Measurements from ENCODE around the gene AKT3.

AKT3 gene

DNA sequence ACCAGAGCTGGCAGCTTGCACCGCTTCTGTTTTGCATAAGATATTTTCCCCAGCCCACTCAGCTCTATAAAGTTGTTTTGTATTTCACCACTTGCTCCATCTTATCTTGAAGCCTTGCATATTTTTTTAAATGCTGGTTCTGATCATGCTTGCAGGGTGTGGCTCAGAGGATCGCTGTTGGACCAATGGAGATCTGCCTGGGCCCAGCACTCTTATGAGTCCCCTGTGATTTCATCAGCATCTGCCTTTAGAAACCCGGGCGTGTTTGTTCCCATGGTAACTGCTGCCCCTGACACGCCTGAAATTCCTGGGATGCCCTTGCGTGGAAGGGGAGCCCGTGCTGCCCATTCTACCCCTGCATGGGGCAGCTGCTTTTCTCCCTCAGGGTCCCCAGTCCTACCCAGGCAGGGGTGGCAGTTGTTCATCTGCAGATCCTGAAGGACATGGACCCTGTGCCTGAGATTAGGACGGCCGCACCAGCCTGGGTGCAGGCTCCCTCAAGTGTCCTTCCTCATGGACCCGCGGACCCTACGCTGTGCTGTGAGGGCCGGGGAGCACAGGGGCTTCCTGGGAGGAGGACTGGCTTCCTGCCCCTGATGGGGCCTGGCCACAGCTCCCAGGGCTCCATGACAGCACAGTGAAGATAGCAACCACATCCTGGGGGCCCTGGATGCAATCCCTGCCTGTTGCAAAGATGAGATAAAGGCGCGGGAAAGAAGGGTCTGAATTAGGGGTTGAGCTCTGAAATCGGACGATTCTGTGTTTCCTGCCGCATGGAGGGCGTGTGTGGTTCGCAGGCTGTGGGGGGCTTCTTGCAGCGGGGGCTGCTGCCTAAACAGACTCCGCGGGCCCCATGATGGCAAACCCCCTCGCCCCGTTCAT is 367.7 kb downstream of the AKT3 start:
- FAIRE-seq, result no peak

DNA sequence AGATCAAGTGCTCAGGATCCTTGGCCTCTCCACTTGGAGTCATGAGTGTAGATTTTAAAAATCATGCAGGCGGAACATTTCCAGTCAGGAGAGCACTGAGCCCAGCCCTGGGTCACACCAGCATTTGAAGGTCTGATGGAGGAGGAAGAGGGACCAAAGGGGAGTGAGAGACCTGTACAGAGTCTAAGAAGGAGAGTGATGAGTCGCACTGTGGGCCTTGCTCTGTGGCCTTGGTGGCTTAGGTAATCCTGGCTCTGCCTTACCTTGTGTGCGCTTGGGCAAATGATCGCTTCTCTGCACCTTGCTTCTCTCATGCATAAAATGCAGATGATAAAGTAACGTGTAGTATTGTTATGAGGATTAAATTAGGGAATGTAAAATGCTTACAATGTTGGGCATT is 368.9 kb downstream of the AKT3 start:
- no peak for FAIRE-seq

DNA sequence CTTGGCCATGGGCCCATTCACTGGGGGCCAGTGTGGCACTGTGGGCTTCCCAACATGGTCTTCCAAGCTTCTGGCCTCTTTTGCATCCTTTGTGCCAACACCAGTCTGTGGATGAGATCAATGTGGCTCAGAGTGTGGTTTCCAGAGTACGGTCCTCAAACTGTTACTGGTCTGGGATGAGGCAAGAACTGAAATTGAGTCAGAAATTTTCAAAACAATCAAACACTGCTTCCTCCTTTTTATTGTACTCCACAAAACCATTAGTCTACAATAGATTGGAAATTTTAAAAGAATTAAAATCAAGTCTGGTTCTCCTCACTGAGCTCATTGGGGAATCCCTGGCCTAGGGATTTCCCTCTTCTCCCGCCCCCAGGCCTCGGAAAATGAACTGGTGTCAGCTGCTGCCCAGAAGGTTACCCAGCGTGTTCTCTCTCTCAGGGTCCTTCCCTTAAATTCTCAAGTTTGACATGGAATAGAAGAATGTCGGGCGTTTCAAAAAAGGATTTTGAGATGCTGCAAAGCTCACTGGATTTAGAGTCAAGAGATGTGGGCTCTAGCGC is 372.2 kb downstream of the AKT3 start:
- no peak for FAIRE-seq

DNA sequence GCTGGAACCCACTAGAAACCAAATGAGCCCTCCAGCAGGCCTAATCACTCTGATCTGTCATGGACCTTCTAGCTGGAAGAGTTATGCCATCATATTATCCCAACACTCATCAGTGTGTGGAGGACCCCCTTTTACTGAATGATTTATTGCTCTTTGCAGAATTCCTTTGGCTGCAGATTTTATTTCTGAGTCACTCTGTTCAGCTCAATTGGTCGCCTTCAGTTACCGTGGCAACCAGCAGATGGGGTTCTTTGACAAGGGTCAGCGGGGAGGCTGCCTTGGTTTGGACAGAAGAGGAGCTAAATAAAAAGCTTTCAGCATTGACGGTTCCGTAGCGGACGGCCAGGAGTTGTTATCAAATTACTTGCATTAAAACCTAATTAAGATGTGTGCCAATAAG is 374.1 kb downstream of the AKT3 start:
- no peak for FAIRE-seq

DNA sequence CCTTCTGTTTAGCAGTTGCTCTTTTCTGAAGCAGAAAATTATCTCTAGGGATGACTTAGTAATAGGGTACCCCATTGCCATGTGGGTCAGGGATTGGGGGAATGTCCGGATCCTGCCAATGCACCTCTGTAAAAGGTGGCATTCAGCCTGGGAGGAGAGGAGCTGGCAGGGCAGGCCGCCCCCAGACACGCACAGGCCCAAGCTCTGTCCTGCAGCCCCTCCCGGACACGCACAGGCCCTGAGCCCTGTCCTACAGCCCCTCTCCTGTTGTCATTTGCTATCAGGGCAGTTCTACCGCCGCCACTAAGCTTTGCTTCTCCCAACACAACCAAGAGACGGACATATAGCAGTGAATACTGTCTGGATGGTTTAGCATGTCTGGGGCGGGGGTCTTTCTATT is 375.1 kb downstream of the AKT3 start:
- no peak for FAIRE-seq

DNA sequence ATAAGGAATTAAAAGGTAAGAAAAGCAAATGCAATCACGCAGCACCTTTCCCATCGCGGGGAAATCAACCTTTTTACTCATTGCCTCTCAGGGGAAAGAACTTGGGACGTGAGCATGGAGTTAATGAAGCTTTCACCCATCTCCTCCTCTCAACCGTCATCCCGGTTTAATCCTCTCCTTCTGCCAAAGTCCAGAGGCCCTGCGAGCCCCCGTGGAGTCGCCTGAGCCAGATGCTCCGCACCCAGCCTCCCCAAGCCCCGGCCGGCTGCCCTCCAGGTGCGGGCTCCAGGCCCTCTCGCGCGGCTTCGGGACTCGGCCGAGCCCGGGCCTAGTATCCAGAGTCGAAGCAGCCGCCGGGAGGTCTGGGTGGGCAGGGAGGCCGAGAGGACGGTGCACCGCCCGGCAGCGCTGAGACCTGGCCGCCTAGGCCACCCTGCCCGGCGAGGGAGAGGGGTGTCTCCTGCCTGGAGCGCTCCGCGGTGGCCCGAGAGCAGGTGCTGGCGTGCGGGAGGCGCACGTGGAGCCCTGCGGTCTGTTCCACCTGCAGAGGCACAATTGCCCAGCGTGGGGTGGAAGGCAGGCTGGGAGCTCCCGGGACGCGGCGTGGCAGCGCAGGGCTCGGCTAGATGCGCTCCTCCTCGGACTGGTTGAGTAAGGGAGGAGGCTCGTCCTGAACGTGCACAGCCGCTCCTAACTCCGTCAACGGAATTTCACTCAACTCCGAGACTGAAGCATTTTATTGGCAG is 375.7 kb downstream of the AKT3 start:
- FAIRE-seq, result no peak

DNA sequence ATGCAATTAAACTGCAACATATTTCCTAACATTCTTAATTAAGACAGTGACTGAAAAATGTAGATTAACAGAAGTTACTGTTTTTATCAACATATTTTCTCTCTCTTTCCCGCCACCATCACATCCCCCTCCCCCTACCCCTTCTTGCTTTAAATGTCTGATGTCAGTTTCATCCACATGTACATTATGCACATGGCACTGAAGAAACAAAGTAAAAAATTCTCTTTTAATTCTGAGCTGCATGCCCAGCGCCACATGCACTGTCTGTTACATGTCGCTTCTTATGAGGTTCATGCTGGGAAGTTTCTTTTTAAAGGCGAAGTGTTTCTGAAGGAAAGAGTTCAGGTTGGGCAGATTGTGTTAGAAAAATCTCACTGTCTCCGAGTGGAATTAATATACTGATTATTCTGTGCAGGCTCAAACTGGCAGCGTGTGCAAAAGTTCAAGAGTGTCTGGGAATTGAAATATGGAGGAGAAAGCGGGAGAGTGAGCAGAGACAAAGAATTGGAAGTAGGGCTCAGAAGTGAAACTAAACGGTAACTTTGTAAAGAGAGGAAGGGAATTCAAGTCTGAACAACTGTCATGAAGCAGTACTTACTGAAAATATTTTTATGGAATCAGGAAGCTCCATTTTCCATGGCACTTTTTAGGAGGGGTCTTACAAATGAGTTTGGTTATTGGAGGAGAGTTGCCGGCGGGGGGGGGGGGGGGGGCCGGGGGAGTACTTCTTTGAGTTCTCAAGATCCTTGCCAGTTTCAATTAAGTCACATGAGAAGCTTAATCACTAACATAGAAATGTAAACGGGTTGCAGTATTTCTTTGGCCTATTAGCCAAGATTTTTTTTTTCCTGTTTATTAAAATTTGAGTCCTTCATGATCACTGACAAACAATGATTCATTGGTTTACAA is 376.6 kb downstream of the AKT3 start:
- no peak for FAIRE-seq

DNA sequence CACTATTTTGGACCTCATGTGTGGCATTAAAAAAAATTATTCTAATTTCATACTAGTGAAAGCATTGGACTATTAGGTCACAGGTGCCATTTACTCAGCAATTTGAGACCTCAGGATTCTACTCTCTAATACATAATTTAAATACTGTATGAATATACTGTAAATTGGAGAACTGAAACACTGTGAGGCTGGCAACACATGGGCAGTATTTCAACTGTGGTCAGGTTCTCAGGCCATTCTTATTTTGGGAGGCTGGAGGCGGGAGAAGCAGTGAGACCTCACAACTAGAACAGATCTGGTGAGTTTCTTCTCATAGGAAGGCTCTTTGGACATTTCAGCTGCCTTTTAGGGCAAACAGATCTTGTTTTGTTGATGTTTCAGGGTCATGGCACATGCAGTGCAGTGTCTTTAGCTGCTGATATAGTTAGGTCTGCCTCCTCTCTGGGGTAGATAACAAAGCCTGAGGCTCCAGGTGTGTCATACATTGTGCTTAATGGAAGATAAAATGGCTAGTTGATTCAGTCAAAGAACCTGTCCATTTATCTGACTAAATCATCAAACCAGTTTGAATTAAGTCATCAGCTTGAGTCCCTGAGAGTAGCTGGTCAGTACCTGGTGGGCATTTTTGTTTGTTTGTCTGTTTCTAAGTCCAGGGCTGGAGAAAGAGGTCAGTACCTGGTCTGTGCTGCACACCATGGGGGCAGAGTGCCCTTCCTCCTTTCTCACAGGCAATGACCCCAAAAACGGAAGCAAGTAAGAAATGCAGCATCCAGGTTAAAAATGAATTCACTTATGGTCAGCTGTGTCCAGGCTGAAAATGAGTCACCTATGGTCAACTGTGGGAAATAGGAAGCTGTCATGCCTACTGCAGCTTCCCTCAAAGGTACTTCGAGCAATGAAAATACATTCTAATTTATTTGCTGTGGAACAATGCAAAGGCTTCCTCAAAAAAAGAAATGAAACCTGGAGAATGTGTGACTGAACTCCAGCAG is 378.0 kb downstream of the AKT3 start:
- FAIRE-seq, result no peak

DNA sequence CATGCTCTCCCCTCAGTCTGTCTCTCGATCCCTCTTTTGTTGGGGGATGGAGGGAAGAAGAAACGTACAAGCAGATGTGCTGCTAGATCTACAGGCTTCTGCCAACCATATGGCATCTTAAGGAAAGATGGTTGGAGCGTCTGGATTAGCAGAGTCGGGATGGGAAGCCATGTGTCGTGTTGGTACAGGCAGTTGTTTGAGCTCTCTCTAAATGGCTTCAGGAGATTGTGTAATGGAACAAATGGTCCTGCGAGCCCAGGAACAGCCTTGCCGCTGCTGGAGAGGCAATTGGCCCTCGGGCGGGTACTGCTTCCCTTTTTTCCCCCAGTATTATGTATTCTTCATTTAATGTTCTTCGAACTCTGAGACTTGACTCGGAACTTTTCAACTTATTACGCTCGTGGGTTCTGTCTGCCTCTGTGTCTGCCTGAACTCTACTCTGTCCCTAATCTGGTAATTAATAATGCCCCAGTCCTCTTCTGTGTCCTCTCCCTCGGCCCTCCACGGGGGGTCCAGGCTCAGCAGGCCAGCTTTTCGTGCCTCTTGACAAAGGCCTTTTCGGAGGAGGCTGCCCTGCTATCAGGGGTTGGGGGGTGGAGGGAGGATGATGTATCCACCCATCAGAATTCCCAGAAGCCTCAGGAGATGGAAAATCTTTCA is 378.9 kb downstream of the AKT3 start:
- FAIRE-seq, result no peak

DNA sequence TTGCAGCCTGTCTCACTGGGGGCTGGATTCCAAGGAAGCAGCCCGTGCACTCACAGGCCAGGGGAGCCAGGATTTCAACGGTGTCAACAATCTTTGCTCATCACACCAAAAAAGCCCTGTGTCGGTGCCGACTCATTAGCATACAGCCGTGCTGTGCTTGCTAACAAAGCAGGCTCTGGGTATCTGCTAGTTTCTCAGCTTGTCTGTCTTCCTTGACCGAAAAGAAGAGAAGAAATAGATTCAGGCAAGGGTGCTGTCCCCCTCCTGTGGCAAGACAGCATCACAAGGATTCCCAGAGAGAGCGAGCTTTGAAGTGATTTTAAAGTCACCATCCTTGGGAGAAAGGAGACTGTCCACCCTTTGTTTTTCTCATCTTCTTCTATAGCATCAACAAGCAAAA is 379.5 kb downstream of the AKT3 start:
- no peak for FAIRE-seq

DNA sequence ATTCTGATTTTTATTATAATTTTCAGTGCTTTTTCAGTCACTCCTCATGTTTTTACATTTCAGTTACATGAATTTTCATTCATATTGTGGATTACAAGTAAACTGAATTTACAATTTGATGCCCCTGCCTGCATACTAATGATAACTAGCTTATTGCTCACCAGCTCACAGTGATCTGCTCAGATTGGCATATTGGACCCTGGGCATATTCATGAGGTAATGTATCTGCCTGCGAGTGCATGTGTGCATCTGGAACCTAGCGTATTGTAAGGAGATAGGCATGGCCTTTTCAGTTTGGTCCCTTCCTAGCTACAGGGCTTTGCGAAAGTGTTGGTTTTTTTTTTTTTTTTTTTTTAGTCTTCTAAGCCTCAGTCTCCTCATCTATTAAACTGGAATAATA is 380.5 kb downstream of the AKT3 start:
- FAIRE-seq, result no peak

DNA sequence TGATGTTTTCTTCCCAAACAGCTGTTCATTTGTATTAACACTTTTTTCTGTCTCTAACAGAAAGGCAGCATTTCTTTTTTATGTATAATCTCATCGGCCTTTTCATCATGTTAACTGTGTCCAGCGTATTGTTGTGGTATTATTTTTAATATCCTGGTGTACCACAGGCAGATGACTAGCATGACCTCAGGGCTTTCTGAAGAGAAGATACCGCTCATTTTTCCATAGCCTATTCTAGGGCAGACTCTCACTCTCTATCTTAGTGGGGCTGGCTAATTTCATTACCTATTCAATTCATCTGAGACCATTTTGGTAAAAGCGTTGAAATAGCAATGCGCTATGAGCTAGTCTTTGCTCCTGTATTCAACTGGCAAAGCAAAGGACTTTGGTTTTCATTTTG is 384.3 kb downstream of the AKT3 start:
- no peak for FAIRE-seq

DNA sequence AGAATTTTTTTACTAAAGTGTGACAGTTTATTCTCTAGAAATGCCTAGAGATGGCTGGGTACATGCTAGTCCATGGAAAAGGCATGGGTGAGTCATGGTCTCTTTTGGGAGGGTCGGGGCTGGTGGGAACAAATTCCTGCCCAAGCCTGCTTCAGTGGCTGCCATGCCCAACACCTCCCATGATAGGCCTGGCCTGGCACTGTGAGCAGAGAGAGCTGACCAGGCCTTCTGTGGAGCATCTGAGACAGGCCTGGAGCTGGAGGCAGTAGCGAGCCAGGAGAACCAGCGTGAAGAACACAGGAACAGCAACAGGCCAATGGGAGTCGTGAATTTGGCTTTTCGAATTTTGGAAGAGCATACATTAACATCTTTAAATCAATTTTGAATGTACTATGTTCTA is 385.0 kb downstream of the AKT3 start:
- no peak for FAIRE-seq

DNA sequence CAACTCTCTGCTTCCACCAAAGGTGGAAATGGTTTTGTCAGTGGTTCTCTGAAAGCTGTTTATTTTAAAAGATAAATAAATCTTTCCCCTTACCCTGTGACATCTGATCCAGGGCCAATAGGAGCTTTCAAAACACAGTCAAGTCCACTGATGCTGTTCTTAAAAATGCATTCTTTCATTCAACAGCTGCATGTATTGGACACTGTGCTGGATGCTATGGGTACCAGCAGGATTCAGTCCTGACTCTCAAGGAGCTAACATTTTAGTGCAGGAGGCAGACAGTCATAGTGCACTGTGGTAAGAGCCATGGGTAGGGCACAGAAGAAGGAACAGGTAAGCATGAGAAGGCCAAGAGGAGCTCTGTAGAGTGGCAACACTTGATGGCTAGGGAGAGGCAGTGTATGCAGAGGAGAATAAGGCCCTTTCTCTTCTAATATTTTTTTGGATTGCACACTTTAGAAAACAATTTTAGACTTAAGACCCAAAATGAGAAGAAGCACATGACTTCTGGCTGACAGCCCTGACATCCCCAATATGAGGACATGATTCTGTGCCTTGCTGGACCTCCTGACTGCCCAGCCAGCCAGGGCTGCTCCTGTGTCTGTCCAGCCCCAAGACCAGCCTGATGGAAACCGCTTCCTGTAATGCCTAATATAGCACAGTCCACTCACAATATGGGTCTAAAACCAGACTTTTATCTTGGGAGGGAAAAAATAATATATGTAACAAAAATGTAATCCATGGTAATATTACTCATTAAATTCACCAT is 386.9 kb downstream of the AKT3 start:
- FAIRE-seq, result no peak

DNA sequence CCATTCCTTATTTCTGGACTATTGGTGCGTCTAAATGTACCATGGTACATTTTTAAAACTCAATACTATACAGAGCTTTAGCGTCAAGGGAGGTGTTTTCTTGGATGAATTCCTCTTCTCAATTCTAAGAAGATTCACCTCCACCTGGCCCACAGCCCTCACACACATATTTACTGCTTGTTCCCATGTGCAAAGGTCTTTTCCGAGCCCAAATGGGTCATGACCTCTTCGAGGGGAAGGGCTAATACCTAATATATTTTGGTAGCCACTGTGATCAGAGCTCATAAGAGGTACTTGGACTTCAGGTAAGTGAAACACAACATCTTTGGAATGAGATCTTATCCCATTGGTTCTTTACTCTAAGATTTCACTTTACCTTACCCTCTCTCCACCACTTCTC is 388.3 kb downstream of the AKT3 start:
- no peak for FAIRE-seq

DNA sequence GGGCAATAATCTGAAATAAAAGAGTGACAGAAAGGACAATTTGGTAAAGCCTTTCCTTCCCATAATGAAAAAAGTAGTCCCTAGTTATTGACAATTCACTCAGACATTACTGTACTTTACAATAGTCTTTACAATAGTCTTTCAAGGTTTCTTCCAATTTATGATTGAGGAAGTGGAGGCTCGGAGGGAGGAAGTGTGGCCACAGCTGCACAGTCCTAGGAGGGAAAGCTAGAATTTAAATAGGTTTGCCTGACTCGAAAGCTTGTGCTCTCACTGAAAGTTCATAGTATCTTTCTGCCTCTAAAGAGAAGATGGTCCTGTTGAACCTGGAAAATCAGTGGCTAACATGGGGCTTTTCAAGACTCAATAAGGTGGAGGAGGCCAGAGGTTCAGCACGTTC is 391.0 kb downstream of the AKT3 start:
- no peak for FAIRE-seq

DNA sequence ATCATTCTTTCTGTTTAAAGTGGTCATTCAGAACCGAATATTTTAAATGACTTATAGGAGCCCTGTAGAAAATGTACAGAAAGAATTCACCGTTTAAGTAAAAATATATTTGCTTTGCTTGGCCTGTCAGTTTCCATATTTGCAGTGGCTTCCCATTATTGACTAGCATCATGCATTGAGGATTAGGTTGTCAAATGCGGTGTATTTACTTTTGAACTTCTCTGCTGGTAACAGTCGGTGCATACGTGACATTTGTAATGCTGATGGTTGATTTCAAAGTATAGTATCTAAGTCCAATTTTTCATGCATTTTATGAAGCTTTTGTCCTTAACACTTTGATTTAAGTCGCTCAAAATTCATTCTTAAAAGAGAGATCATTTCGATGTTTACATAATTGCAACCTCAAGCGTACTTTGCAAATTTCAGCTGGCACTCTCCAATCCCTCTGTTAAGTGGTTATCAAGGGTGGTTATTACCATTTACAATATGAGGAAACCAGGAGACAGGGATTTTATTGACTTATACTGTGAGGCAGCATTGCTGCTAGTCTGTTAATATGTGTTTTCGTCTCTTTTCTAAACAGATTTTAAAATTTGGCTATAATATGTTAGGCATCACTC is 392.6 kb downstream of the AKT3 start:
- FAIRE-seq, result no peak

DNA sequence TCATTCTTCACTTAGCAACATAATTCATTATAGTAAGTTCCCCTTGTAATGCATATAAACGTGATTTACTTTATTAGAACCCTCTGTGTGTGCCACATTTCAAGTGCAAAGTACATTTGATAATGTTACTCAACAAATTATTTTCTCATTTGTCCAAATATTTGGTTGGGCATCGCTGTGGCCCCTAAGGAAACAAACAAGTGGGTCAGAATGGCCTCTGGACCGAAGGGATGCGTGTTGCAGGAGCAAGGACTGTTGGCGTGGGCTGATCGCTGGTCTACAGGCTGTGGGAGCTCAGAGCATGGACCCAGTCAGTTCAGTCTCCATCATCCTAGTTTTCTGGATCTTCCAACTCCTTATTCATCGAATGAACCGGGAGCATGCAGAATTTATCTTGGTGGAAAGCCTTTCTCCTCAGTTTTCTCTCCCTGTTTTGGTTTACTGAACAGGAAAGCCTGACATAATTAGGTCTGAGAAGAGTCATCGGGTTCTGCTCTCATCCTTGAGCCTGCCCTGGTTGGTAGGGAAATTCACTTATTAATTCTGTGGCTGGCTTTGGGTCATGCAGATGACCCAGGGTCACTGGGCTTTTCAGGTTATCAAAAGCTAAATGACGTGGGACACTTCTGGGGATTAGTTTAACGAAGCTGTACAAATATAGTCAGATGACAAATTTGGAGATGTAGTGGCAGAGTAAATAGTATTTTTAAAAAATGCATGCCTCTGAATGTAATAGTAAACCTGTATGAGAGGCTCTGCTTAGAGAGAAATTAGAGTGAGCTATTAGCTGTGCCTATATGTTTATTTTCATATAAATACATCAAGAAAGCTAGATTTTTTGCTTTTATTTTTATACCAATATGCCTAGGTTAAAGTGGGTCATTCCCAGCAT is 394.0 kb downstream of the AKT3 start:
- FAIRE-seq, result no peak

All from A204.1 (cell line).